ENCODE measurements around the gene SART1. TPM values are rescaled to one million over a fixed set of nuclear protein-coding genes. Genes with fewer than 3 reads are reported as not detected.
A peak's percentile ranks its signal among the peaks of the same experiment; 100 is the strongest.

SART1 gene, protein sequence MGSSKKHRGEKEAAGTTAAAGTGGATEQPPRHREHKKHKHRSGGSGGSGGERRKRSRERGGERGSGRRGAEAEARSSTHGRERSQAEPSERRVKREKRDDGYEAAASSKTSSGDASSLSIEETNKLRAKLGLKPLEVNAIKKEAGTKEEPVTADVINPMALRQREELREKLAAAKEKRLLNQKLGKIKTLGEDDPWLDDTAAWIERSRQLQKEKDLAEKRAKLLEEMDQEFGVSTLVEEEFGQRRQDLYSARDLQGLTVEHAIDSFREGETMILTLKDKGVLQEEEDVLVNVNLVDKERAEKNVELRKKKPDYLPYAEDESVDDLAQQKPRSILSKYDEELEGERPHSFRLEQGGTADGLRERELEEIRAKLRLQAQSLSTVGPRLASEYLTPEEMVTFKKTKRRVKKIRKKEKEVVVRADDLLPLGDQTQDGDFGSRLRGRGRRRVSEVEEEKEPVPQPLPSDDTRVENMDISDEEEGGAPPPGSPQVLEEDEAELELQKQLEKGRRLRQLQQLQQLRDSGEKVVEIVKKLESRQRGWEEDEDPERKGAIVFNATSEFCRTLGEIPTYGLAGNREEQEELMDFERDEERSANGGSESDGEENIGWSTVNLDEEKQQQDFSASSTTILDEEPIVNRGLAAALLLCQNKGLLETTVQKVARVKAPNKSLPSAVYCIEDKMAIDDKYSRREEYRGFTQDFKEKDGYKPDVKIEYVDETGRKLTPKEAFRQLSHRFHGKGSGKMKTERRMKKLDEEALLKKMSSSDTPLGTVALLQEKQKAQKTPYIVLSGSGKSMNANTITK
- total RNA-seq (2014; rRNA removed; shearing (Covaris generic); ENCODE audit: low replicate concordance), result 23.1 and 63.2 TPM in 2 replicates

DNA sequence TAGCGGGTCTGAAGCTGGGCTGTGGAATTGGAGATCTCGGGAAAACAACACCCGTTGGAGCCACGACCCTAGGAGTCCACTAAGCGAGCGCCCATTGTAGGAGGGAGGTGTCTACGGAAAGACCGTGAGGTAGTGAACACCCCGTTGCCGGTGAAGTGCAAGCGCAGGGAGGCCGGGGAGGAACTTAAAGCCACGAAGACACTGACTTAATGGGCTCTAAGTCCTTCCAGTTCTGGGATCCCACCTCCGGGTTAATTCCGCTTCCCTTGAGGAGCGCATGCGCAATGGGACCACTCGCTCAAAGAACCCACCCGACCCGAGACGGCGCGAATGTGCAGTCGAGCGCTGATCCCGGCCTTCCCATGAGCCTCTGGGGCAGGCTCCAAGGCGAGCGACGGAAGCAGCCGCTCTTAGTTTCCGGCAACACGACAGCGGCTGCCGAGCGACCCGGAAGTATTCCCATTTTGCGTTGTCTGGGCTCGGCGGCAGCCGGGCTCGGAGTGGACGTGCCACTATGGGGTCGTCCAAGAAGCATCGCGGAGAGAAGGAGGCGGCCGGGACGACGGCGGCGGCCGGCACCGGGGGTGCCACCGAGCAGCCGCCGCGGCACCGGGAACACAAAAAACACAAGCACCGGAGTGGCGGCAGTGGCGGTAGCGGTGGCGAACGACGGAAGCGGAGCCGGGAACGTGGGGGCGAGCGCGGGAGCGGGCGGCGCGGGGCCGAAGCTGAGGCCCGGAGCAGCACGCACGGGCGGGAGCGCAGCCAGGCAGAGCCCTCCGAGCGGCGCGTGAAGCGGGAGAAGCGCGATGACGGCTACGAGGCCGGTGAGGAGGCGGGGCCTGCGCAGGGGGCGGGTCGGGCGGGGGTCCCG is at the start of gene SART1:
Gene SART1 (plus strand): TSS at position 468 of the 874 bp plus-strand sequence. CDS start 47 bp downstream, at position 515.
- DNase-seq, result peak; percentile 99
- Histone ChIP-seq H3K27ac (ENCODE audit: low read length) (peak within 1 kb of the TSS; percentile 57), H3K9me2 (replicated peaks; ENCODE audit: insufficient read depth, low read length) (no peaks in the 10 kb centered on the region), H3K4me2 (ENCODE audit: low read depth, low read length, poor library complexity, severe bottlenecking) (peak within 1 kb of the TSS; percentile 94), H3K4me3 (ENCODE audit: low read length) (peak within 1 kb of the TSS; percentile 99), H3K4me1 (ENCODE audit: low read length) (peaks cover 19% of the 10 kb centered on the region), H3K9me3 (ENCODE audit: low read length) (no peaks in the 10 kb centered on the region), H3K9ac (ENCODE audit: low read length) (peak within 1 kb of the TSS; percentile 100), H2AFZ (ENCODE audit: low read length) (peak within 1 kb of the TSS; percentile 78; the same call in 1 of the 2 replicates), H4K20me1 (ENCODE audit: insufficient read depth, low read depth, low read length) (peaks cover 12% of the 10 kb centered on the region), H3K36me3 (ENCODE audit: insufficient read depth, low read length) (peaks cover 6% of the 10 kb centered on the region; the same call in 1 of the 2 replicates), H3K79me2 (ENCODE audit: low read length) (peaks cover 29% of the 10 kb centered on the region), H3K27me3 (ENCODE audit: low read length) (no peaks in the 10 kb centered on the region)

DNA sequence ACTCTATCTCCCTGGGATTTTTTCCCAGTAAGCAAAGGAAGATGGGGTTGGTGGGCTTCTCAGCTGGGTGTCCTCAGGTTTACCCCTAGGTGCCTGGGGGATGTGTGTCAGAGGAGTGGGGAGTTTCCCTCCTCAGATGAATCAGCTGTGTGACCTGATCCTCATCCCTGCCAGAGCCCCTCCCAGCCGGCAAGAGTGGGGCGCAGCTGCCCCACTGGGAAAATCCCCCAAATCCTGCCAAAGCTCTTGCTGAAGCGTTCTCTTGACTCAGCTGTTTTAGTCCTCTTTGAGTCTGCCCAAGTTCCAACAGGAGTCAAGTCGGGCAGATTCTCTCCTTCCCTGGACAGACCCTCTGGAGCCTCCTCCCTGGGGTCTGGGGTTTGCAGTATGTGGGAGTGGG is 48.7 kb upstream of the SART1 start:
- Histone ChIP-seq H3K79me2 (ENCODE audit: low read length) (no peaks in the 10 kb centered on the region), H3K27ac (ENCODE audit: low read length) (no peak overlapping the region), H3K4me3 (ENCODE audit: low read length) (no peak overlapping the region), H3K9me3 (ENCODE audit: low read length) (no peaks in the 10 kb centered on the region), H4K20me1 (ENCODE audit: insufficient read depth, low read depth, low read length) (no peaks in the 10 kb centered on the region), H2AFZ (ENCODE audit: low read length) (no peak overlapping the region), H3K27me3 (ENCODE audit: low read length) (no peaks in the 10 kb centered on the region), H3K4me1 (ENCODE audit: low read length) (peaks cover 4% of the 10 kb centered on the region), H3K36me3 (ENCODE audit: insufficient read depth, low read length) (no peaks in the 10 kb centered on the region), H3K4me2 (ENCODE audit: low read depth, low read length, poor library complexity, severe bottlenecking) (no peak overlapping the region), H3K9ac (ENCODE audit: low read length) (no peak overlapping the region), H3K9me2 (replicated peaks; ENCODE audit: insufficient read depth, low read length) (no peaks in the 10 kb centered on the region)
- no peak for DNase-seq

DNA sequence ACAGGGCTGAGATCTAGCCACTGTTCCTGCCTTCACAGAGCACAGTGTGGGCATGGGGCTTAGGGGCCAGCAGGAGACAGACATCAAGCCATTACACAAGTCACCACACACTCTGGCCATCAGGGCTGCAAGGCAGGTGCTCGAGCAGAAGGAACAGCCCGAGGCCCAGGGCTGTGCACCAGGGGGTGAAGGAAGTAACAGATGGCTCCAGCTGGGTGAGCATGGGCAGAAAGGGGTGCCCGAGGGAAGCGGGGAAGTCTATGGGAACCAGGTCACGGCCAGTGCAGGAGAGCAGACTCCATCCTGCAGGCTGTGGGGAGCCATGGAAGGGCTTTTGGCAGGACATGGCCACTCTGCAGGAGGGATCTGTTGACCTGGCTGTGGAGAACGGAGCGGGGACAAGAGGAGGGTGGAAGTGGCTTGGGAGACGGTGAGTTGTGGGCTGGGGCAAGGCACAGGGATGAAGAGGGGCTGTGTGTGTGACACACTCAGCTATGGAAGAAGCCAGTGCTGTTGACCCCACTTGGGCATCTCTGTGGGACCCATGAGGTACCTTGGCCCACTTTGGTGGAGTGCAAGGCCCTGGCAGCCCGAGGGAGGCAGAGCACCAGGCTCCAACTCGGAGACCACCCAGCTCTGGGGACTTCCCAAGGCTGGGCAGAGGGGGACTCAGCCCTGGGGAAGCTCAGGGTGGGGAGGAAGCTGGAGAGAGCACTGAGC is 46.3 kb upstream of the SART1 start:
- Histone ChIP-seq H3K9me2 (replicated peaks; ENCODE audit: insufficient read depth, low read length) (no peaks in the 10 kb centered on the region), H3K9ac (ENCODE audit: low read length) (no peak overlapping the region), H3K36me3 (ENCODE audit: insufficient read depth, low read length) (no peaks in the 10 kb centered on the region), H3K9me3 (ENCODE audit: low read length) (no peaks in the 10 kb centered on the region), H3K4me2 (ENCODE audit: low read depth, low read length, poor library complexity, severe bottlenecking) (no peak overlapping the region), H3K4me1 (ENCODE audit: low read length) (peaks cover 15% of the 10 kb centered on the region), H3K79me2 (ENCODE audit: low read length) (peaks cover 8% of the 10 kb centered on the region; the same call in 1 of the 2 replicates), H3K27me3 (ENCODE audit: low read length) (no peaks in the 10 kb centered on the region), H3K27ac (ENCODE audit: low read length) (no peak overlapping the region), H4K20me1 (ENCODE audit: insufficient read depth, low read depth, low read length) (no peaks in the 10 kb centered on the region), H3K4me3 (ENCODE audit: low read length) (no peak overlapping the region), H2AFZ (ENCODE audit: low read length) (no peak overlapping the region)
- no peak for DNase-seq

DNA sequence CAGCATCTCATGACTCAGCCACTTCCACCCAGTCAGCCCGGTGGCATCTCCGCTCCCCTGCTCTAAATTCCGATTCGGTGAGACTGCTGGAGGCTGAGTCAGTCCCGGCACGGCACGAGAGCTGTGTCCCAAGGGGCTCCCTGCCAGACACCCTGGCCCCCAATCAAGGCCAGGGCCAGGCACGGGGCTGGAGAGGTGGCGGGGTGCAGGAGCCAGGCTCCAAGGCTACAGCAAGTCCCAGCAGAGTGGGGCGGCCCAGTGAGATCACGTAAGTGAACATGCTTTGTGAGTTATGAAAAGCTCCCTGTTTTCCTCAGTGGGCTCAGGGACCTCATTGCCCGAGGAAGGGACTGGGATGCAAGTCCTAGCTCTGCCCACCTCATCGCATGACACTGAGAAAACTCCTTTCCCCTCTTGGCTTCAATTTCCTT is 45.7 kb upstream of the SART1 start:
- Histone ChIP-seq H3K9me2 (replicated peaks; ENCODE audit: insufficient read depth, low read length) (no peaks in the 10 kb centered on the region), H3K9me3 (ENCODE audit: low read length) (no peaks in the 10 kb centered on the region), H3K27me3 (ENCODE audit: low read length) (no peaks in the 10 kb centered on the region), H2AFZ (ENCODE audit: low read length) (no peak overlapping the region), H3K4me2 (ENCODE audit: low read depth, low read length, poor library complexity, severe bottlenecking) (no peak overlapping the region), H4K20me1 (ENCODE audit: insufficient read depth, low read depth, low read length) (no peaks in the 10 kb centered on the region), H3K4me1 (ENCODE audit: low read length) (peaks cover 20% of the 10 kb centered on the region), H3K9ac (ENCODE audit: low read length) (no peak overlapping the region), H3K79me2 (ENCODE audit: low read length) (peaks cover 9% of the 10 kb centered on the region; the same call in 1 of the 2 replicates), H3K27ac (ENCODE audit: low read length) (no peak overlapping the region), H3K4me3 (ENCODE audit: low read length) (no peak overlapping the region), H3K36me3 (ENCODE audit: insufficient read depth, low read length) (no peaks in the 10 kb centered on the region)
- no peak for DNase-seq

DNA sequence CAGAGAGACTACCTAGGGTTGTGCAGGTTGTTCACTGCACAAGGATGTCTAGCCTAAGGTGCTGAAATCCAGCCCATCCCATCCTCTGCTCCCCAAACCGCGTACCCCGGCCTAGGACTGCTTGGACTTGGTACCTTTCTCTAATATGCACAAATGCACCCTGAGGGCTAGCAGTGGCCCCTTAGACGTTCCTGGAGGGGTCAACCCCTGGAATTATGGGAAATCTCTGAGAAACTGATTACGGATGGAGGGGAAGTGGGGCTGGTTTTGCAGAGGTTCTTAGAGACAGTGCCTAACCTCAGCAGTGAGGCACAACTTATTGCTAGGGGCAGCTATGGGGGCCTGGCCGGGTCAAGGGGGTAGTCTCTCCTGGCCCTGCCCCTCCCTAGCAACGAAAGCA is 45.1 kb upstream of the SART1 start:
- H3K4me2 ChIP-seq (ENCODE audit: low read depth, low read length, poor library complexity, severe bottlenecking), result no peak overlapping the region
- H4K20me1 ChIP-seq (ENCODE audit: insufficient read depth, low read depth, low read length), result no peaks in the 10 kb centered on the region
- H3K79me2 ChIP-seq (ENCODE audit: low read length), result peaks cover 9% of the 10 kb centered on the region; the same call in 1 of the 2 replicates
- H3K4me3 ChIP-seq (ENCODE audit: low read length), result no peak overlapping the region
- no peak overlapping the region for H3K9ac ChIP-seq (ENCODE audit: low read length)
- no peaks in the 10 kb centered on the region for H3K9me3 ChIP-seq (ENCODE audit: low read length)
- H2AFZ ChIP-seq (ENCODE audit: low read length), result no peak overlapping the region
- H3K9me2 ChIP-seq (replicated peaks; ENCODE audit: insufficient read depth, low read length), result no peaks in the 10 kb centered on the region
- H3K27ac ChIP-seq (ENCODE audit: low read length), result no peak overlapping the region
- no peaks in the 10 kb centered on the region for H3K36me3 ChIP-seq (ENCODE audit: insufficient read depth, low read length)
- DNase-seq, result no peak
- H3K27me3 ChIP-seq (ENCODE audit: low read length), result no peaks in the 10 kb centered on the region
- H3K4me1 ChIP-seq (ENCODE audit: low read length), result peaks cover 20% of the 10 kb centered on the region

DNA sequence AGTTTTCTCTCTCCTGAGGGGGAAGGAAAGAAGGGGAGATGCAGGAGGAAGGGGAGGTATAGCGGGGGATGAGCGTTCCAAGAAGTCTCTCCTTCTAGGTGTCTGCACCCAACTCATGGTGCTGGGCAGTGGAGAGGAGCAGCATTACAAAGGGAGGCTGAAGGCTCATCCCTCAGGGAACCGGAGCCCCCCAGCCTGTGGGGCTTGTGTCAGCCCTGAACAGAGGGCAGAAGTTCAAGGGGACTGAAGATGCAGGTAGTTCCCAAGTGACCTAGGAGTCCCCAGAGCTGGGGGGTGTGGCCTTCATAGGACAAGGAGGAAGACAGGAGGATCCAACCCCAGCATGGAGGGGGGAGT is 44.5 kb upstream of the SART1 start:
- no peak overlapping the region for H3K4me2 ChIP-seq (ENCODE audit: low read depth, low read length, poor library complexity, severe bottlenecking)
- H3K27ac ChIP-seq (ENCODE audit: low read length), result no peak overlapping the region
- H3K9ac ChIP-seq (ENCODE audit: low read length), result no peak overlapping the region

DNA sequence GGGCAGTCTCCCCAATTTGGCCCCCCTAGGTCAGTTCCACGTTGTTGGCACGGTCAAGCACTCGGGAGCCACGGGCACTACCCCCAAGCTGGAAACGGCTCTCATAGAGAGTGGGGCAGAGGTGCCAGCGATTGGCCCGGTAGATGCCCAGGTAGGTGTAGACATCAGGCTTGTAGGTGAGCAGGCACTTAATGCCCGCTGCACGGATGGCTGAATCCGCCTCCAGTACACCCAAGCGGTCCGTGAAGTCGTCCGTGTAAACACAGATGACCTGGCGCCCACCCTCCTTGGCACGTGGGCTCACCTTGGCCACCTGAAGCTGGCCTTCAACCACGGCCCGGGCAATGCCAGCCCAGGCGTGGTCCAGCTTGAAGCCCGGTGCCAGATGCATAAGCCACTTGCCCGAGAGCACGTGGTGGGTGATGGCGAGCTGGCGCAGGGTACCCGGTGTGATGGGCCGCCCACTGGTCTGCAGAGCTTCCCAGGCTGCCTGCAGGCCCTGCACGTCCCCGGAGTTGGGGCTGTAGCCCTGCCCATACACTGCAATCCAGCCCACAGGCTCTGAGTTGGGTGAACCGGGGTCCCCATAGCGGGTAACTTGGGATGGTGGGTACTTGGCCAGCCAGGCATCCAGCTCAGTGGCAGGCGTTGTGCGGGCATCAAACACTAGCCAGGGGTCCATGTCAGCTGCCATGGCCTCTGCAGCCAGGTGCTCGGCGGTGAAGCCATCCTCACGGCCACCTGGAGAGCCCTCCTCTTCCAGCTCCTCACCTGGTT is 43.9 kb upstream of the SART1 start:
- DNase-seq, result no peak
- no peak overlapping the region for H2AFZ ChIP-seq (ENCODE audit: low read length)
- H3K4me1 ChIP-seq (ENCODE audit: low read length), result peaks cover 20% of the 10 kb centered on the region
- H3K27ac ChIP-seq (ENCODE audit: low read length), result no peak overlapping the region
- H3K79me2 ChIP-seq (ENCODE audit: low read length), result peaks cover 9% of the 10 kb centered on the region; the same call in 1 of the 2 replicates
- H3K4me2 ChIP-seq (ENCODE audit: low read depth, low read length, poor library complexity, severe bottlenecking), result peak overlapping the region; percentile 84
- H3K9me2 ChIP-seq (replicated peaks; ENCODE audit: insufficient read depth, low read length), result no peaks in the 10 kb centered on the region
- no peaks in the 10 kb centered on the region for H3K36me3 ChIP-seq (ENCODE audit: insufficient read depth, low read length)
- no peaks in the 10 kb centered on the region for H3K9me3 ChIP-seq (ENCODE audit: low read length)
- peak overlapping the region; percentile 92 for H3K9ac ChIP-seq (ENCODE audit: low read length)
- no peaks in the 10 kb centered on the region for H3K27me3 ChIP-seq (ENCODE audit: low read length)
- no peaks in the 10 kb centered on the region for H4K20me1 ChIP-seq (ENCODE audit: insufficient read depth, low read depth, low read length)
- peak overlapping the region; percentile 99 for H3K4me3 ChIP-seq (ENCODE audit: low read length)

More for the DNA sequence above, 44.5 kb upstream of the SART1 start:
- Histone ChIP-seq H3K79me2 (ENCODE audit: low read length) (peaks cover 9% of the 10 kb centered on the region; the same call in 1 of the 2 replicates), H2AFZ (ENCODE audit: low read length) (no peak overlapping the region), H4K20me1 (ENCODE audit: insufficient read depth, low read depth, low read length) (no peaks in the 10 kb centered on the region), H3K4me1 (ENCODE audit: low read length) (peaks cover 20% of the 10 kb centered on the region), H3K4me3 (ENCODE audit: low read length) (no peak overlapping the region), H3K27me3 (ENCODE audit: low read length) (no peaks in the 10 kb centered on the region), H3K9me3 (ENCODE audit: low read length) (no peaks in the 10 kb centered on the region), H3K36me3 (ENCODE audit: insufficient read depth, low read length) (no peaks in the 10 kb centered on the region), H3K9me2 (replicated peaks; ENCODE audit: insufficient read depth, low read length) (no peaks in the 10 kb centered on the region)
- no peak for DNase-seq
